Measurements from ENCODE around the gene GPATCH8.

The GPATCH8 gene

DNA sequence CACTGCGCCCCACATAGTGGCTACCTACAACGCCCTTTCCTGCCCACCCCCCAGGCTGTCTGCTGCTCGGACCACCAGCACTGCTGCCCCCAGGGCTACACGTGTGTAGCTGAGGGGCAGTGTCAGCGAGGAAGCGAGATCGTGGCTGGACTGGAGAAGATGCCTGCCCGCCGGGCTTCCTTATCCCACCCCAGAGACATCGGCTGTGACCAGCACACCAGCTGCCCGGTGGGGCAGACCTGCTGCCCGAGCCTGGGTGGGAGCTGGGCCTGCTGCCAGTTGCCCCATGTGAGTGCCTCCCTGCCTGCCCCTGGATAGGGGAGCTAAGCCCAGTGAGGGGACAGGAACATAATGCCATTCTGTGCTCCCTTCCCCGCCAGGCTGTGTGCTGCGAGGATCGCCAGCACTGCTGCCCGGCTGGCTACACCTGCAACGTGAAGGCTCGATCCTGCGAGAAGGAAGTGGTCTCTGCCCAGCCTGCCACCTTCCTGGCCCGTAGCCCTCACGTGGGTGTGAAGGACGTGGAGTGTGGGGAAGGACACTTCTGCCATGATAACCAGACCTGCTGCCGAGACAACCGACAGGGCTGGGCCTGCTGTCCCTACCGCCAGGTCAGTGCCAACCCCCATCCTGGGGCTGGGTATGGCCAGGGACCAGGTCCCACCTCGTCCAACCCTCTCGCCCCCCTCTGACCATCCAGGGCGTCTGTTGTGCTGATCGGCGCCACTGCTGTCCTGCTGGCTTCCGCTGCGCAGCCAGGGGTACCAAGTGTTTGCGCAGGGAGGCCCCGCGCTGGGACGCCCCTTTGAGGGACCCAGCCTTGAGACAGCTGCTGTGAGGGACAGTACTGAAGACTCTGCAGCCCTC is 151.0 kb downstream of the GPATCH8 start:
- no peak for DNase-seq

DNA sequence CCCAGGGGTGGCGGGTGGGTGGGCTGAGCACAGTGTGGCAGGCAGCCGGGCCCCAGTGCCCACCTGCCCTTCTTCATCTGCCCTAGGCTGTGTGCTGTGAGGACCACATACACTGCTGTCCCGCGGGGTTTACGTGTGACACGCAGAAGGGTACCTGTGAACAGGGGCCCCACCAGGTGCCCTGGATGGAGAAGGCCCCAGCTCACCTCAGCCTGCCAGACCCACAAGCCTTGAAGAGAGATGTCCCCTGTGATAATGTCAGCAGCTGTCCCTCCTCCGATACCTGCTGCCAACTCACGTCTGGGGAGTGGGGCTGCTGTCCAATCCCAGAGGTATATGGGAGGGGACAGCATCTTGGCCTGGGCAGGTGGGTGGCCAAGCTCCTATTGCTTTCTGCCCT is 151.7 kb downstream of the GPATCH8 start:
- no peak for DNase-seq

DNA sequence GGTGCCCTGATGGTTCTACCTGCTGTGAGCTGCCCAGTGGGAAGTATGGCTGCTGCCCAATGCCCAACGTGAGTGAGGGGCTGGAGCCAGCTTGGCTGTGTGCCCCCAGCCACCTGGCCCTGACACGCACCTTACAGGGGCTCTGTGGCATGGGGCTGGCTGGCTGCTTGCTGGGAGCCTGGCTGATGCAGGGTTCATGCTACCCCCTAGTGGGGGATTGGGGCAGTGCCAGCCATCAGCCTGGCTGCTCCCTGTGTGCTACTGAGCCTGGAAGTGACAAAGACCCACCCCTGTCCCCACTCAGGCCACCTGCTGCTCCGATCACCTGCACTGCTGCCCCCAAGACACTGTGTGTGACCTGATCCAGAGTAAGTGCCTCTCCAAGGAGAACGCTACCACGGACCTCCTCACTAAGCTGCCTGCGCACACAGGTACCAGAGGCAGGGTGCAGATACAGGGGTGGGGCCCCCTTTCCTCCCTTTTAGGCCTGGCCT is 152.4 kb downstream of the GPATCH8 start:
- DNase-seq = no peak

DNA sequence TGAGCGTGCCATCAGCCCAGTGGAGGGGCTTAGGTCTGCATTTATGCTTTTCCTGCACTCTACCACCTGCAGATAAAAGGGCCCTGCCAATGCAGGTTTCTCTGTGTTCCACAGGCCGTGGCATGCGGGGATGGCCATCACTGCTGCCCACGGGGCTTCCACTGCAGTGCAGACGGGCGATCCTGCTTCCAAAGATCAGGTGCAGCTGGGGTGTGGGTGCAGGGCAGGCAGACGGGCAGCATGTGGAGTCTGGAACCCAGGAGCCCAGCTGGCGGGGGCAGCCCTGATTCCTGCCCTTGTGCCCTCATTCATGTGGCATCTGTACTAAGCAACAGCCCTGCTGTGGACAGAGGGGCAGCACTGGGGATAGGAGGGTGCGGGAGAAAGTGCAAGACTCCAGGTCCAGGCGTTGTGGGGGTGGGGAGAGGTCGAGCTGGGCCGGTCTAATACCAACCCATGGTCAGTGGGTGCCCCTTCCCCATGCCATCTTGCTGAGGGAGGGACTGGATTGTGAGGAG is 153.6 kb downstream of the GPATCH8 start:
- no peak for DNase-seq

DNA sequence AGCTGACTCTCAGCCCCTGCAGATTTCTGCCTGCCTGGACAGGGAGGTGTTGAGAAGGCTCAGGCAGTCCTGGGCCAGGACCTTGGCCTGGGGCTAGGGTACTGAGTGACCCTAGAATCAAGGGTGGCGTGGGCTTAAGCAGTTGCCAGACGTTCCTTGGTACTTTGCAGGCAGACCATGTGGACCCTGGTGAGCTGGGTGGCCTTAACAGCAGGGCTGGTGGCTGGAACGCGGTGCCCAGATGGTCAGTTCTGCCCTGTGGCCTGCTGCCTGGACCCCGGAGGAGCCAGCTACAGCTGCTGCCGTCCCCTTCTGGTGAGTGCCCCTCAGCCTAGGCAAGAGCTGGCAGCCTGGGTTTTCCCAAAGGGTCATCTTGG is 154.2 kb downstream of the GPATCH8 start:
- no peak for DNase-seq

DNA sequence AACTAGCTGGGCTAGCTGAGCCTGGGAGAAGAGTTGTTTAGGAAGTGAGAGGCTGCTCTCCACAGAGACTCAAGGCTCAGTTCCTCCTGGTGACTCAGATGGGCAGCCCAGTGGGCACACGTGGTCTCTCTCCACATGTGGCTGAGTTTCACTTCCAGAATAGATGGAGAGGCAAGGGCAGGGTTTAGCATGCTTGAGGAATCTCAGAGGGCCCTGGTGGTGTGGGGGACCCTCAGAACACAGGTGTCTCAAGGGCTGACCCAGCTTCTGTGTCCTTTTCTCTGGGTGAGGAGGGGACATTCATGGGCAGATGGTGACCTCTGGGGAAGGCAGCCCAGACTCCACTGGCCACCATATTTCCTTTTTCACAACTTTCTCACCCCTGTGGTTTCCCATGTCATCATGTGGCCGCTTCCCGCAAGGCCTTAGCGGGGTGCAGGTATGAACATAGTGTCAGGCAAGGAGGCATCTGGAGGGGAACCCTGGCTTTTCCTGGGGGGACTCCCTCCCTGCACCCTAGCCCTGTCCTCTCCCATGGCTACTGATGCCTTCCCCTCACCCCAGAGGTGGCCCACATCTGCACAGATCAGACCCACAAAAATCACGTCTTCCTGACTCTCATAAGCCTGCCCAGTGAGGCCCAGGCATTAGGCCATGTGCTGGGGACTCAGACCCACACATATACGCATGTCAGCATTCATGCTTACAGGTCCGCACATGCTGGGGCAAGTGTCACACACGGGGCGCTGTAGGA is 154.8 kb downstream of the GPATCH8 start:
- no peak for DNase-seq
